OCI-LY7 (cell line): ENCODE measurements around the gene GRAP2. TPM values are rescaled to one million over a fixed set of nuclear protein-coding genes. Genes with fewer than 3 reads are reported as not detected.

ENCODE experiments used
- BruUV-seq: library from RNA; stranded (reverse); fragments of 400-500 nt; replicated peaks from 2 replicates; lab custom pipeline; 2021; lab: Mats Ljungman, UMichigan
- CTCF ChIA-PET: fragments of 300-600 bp; sonication (Branson Sonifier 250); formaldehyde crosslinking; loops from one replicate; lab custom pipeline; 2022; ENCODE audit warnings: antibody characterized with exemption; ENCODE audit not compliant: unreplicated experiment; lab: Charles Lee
- POLR2A ChIA-PET: fragments of 300-600 bp; sonication (Branson Sonifier 250); formaldehyde crosslinking; loops from one replicate; lab custom pipeline; 2022; ENCODE audit warnings: antibody characterized with exemption; lab: Charles Lee
- DNase-seq: peaks from one replicate; pipeline ENCODE4 v3.0.0-alpha.2; 2015; ENCODE audit warnings: low spot score
- H2AFZ ChIP-seq: fragments of 200-600 bp; sonication (generic), shearing (Covaris generic); 2 replicates; pipeline ENCODE4 v1.6.1; 2014; ENCODE audit warnings: mild to moderate bottlenecking, antibody characterized with exemption, low read length, moderate library complexity
- H3K27ac ChIP-seq: fragments of 200-600 bp; sonication (generic); 2 replicates; pipeline ENCODE4 v1.5.1; 2014; ENCODE audit warnings: mixed run types, low read depth, mild to moderate bottlenecking, moderate library complexity, low read length, inconsistent platforms; ENCODE audit not compliant: poor library complexity, severe bottlenecking
- H3K36me3 ChIP-seq: fragments of 200-600 bp; sonication (generic); 2 replicates; pipeline ENCODE4 v1.6.1; 2014; ENCODE audit warnings: mild to moderate bottlenecking, antibody characterized with exemption, low read length, moderate library complexity, mixed read lengths; ENCODE audit not compliant: insufficient read depth
- H3K4me1 ChIP-seq: fragments of 200-600 bp; sonication (generic); 2 replicates; pipeline ENCODE4 v1.5.1; 2014; ENCODE audit warnings: mild to moderate bottlenecking, low read length; ENCODE audit not compliant: insufficient read depth, poor library complexity, severe bottlenecking
- H3K4me2 ChIP-seq: fragments of 200-600 bp; sonication (generic); 2 replicates; pipeline ENCODE4 v1.6.1; 2014; ENCODE audit warnings: mild to moderate bottlenecking, low read length
- H3K4me3 ChIP-seq: fragments of 200-600 bp; sonication (generic); 2 replicates; pipeline ENCODE4 v1.5.1; 2014; ENCODE audit warnings: mild to moderate bottlenecking, low read depth, low read length; ENCODE audit not compliant: poor library complexity, severe bottlenecking
- H3K79me2 ChIP-seq: fragments of 200-600 bp; sonication (generic); 2 replicates; pipeline ENCODE4 v1.6.1; 2016; ENCODE audit warnings: low read depth, mild to moderate bottlenecking, low read length, moderate library complexity, mixed read lengths; ENCODE audit not compliant: insufficient read depth
- H3K9me2 ChIP-seq: fragments of 200-600 bp; sonication (generic); 2 replicates; pipeline ENCODE4 v1.6.1; 2016; ENCODE audit warnings: mild to moderate bottlenecking, low read length, mixed read lengths; ENCODE audit not compliant: insufficient read depth
- H3K9me3 ChIP-seq: fragments of 200-600 bp; sonication (generic); 2 replicates; pipeline ENCODE4 v1.6.1; 2014; ENCODE audit warnings: mild to moderate bottlenecking, mixed run types, low read length, mixed read lengths
- H4K20me1 ChIP-seq: fragments of 200-600 bp; sonication (generic); 2 replicates; pipeline ENCODE4 v1.6.1; 2014; ENCODE audit warnings: mild to moderate bottlenecking, antibody characterized with exemption, low read length, moderate library complexity, mixed read lengths; ENCODE audit not compliant: insufficient read depth
- EZH2phosphoT487 ChIP-seq: fragments of 200-600 bp; sonication (generic); IDR thresholded peaks from 2 replicates; pipeline ENCODE4 v1.6.1; 2018; ENCODE audit warnings: low read depth, borderline replicate concordance, mild to moderate bottlenecking, mixed run types, antibody characterized with exemption, low read length, moderate library complexity, mixed read lengths
- intact Hi-C: fragments of 100-400 bp; cut with micrococcal nuclease; formaldehyde crosslinking; loops from one replicate; pipeline ENCODE4 v1.10.0; 2022; ENCODE audit not compliant: unreplicated experiment
- total RNA-seq, 2 experiments: library from RNA; depleted of rRNA in 1 of 2; stranded (reverse); fragments of >200 nt in 1 of 2; shearing (Covaris generic) in 1 of 2; gene quantifications; 2 replicates each; pipeline ENCODE4 v1.2.3, GENCODE V29; 2014 to 2022
- TF ChIP-seq, protein P1 (sequence below): fragments of 200-600 bp; sonication (generic); conservative IDR thresholded peaks from 2 replicates; pipeline ENCODE4 v1.5.1; 2014; ENCODE audit warnings: mild to moderate bottlenecking, antibody characterized with exemption, low read length, moderate library complexity, mixed read lengths

The GRAP2 gene
- total RNA-seq, 2 experiments from 2014 or later, result not detected

DNA sequence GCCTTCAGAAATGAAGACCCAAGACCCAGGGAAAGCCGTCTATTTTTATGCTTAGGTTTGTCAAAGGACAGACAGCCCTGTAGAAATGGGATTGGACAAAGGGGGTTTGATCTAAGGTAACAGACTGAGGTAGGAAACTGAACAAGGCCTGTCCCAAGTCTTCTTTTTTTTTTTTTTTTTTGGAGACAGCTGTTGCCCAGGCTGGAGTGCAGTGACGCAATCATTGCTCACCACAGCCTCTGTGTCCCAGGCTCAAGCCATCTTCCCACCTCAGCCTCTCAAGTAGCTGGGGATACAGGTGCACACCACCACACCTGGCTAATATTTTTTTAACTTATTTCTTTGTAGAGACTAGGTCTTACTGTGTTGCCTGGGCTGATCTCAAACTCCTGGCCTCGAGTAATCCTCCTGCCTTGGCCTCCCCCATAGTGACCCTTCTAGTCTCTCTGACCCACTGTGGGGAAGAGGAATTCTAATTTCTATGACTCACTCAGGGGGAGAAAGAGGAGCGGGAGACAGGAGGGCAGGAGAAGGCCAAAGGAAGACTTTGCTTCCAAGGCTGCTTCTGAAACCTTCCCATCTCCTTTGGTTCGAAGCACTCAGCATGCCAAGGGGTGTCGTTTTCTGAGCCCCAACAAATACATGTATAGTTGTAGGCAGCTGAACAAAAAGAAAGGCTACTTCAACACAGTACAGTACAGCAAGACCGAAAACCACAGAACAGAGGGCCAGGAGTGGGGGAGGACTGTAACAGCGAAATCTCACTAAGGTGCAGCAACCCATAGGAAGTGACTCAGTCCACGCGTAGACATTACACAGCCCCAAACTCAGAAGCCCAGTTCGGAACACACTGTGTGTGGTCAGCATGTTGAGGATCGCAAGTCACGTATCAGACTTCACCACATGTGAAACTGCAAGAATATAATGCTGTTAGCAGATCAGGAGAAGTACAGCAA lies 60.2 kb downstream of the GRAP2 start:
- CTCF ChIA-PET, result no interaction called here
- DNase-seq, result no peak
- no peak overlapping the region for H3K27ac ChIP-seq
- H3K36me3 ChIP-seq, result no peaks in the 10 kb centered on the region
- intact Hi-C loops, result no loop called here
- H3K4me2 ChIP-seq, result no peak overlapping the region
- no peak overlapping the region for H2AFZ ChIP-seq
- H4K20me1 ChIP-seq, result no peaks in the 10 kb centered on the region
- no peaks in the 10 kb centered on the region for H3K79me2 ChIP-seq
- no peak overlapping the region for H3K4me3 ChIP-seq
- H3K4me1 ChIP-seq, result peaks cover 10% of the 10 kb centered on the region
- TF ChIP-seq, protein P1, sequence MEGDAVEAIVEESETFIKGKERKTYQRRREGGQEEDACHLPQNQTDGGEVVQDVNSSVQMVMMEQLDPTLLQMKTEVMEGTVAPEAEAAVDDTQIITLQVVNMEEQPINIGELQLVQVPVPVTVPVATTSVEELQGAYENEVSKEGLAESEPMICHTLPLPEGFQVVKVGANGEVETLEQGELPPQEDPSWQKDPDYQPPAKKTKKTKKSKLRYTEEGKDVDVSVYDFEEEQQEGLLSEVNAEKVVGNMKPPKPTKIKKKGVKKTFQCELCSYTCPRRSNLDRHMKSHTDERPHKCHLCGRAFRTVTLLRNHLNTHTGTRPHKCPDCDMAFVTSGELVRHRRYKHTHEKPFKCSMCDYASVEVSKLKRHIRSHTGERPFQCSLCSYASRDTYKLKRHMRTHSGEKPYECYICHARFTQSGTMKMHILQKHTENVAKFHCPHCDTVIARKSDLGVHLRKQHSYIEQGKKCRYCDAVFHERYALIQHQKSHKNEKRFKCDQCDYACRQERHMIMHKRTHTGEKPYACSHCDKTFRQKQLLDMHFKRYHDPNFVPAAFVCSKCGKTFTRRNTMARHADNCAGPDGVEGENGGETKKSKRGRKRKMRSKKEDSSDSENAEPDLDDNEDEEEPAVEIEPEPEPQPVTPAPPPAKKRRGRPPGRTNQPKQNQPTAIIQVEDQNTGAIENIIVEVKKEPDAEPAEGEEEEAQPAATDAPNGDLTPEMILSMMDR, result no peak
- no peak for TF ChIP-seq EZH2phosphoT487
- no peaks in the 10 kb centered on the region for H3K9me2 ChIP-seq
- no peaks in the 10 kb centered on the region for H3K9me3 ChIP-seq
- POLR2A ChIA-PET, result interaction anchor here (1.2 kb wide), 1 partner anchor 12 kb away, joined by 4 read pairs; no protein-coding TSS in a partner anchor
- no TSS peak for BruUV-seq

DNA sequence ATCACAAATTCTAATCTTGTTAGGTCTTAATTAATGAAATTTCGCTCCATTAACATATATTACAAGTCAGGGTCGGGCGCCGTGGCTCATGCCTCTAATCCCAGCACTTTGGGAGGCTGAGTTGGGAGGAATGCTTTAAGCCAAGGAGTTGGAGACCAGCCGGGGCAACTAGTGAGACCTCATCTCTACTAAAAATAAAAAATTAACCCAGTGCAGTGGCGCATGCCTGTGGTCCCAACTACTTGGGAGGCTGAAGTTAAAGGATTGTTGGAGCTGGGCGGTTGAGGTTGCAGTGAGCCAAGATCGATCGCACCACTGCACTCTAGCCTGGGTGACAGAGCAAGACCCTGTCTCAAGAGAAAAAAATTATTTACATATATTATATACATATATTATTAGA lies 61.2 kb downstream of the GRAP2 start:
- H3K27ac ChIP-seq, result no peak overlapping the region
- peaks cover 5% of the 10 kb centered on the region for H3K4me1 ChIP-seq
- ChIA-PET POLR2A (interaction anchor here (1.2 kb wide), 1 partner anchor 13 kb away, joined by 4 read pairs; no protein-coding TSS in a partner anchor), CTCF (no interaction called here)
- intact Hi-C loops, result no loop called here
- no peak overlapping the region for H3K4me3 ChIP-seq
- H3K9me3 ChIP-seq, result no peaks in the 10 kb centered on the region
- H3K36me3 ChIP-seq, result no peaks in the 10 kb centered on the region
- no peaks in the 10 kb centered on the region for H4K20me1 ChIP-seq
- no TSS peak for BruUV-seq
- DNase-seq, result no peak
- no peaks in the 10 kb centered on the region for H3K9me2 ChIP-seq
- no peak overlapping the region for H2AFZ ChIP-seq
- TF ChIP-seq, protein P1, result no peak
- TF ChIP-seq EZH2phosphoT487, result no peak
- H3K4me2 ChIP-seq, result no peak overlapping the region
- no peaks in the 10 kb centered on the region for H3K79me2 ChIP-seq

DNA sequence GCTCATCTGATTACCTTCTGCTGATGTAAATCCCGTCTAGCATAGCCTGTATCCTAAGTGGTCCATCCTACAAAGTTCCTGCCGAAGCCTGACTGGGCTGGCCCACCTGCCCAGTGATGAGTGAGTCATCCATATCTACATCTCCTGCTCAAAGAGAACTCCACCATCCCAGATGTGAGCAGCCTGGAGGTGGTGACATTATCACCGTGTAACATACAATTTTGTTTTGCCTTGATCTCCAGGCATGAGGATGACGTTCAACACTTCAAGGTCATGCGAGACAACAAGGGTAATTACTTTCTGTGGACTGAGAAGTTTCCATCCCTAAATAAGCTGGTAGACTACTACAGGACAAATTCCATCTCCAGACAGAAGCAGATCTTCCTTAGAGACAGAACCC lies 64.9 kb downstream of the GRAP2 start:
- Histone ChIP-seq H3K9me3 (no peaks in the 10 kb centered on the region), H3K4me2 (no peak overlapping the region), H2AFZ (no peak overlapping the region), H3K27ac (no peak overlapping the region), H3K79me2 (no peaks in the 10 kb centered on the region), H3K4me3 (no peak overlapping the region), H4K20me1 (no peaks in the 10 kb centered on the region), H3K9me2 (no peaks in the 10 kb centered on the region), H3K4me1 (no peaks in the 10 kb centered on the region), H3K36me3 (no peaks in the 10 kb centered on the region)
- no peak for TF ChIP-seq EZH2phosphoT487
- TF ChIP-seq, protein P1, result no peak
- no peak for DNase-seq
- intact Hi-C loops, result no loop called here
- ChIA-PET CTCF (no interaction called here), POLR2A (interaction anchor here (0.6 kb wide), 1 partner anchor 56 kb away, joined by 3 read pairs; no protein-coding TSS in a partner anchor)
- BruUV-seq, result no TSS peak
